LNCaP clone FGC (cell line): Measurements from ENCODE around the gene TBRG4.

Experiments
- DNase-seq: peaks from one replicate; pipeline ENCODE4 v3.0.0-alpha.2; 2011; ENCODE audit warnings: low read depth
- H3K4me3 ChIP-seq: 2 replicates; pipeline ENCODE4 v1.5.1; 2011; ENCODE audit warnings: mild to moderate bottlenecking, low read depth, low read length, control low read depth
- TF ChIP-seq, protein P1 (sequence below): IDR thresholded peaks from 2 replicates; pipeline ENCODE4 v1.5.1; 2012; ENCODE audit warnings: mild to moderate bottlenecking; ENCODE audit not compliant: control insufficient read depth, insufficient read depth; ENCODE audit errors: extremely low read depth

TBRG4 gene

GRCh38 chr7:45073786-45074527 is 37.5 kb downstream of the TBRG4 start:
- H3K4me3 ChIP-seq, result no peak overlapping the region
- DNase-seq, result peak; percentile 79
- TF ChIP-seq, protein P1, sequence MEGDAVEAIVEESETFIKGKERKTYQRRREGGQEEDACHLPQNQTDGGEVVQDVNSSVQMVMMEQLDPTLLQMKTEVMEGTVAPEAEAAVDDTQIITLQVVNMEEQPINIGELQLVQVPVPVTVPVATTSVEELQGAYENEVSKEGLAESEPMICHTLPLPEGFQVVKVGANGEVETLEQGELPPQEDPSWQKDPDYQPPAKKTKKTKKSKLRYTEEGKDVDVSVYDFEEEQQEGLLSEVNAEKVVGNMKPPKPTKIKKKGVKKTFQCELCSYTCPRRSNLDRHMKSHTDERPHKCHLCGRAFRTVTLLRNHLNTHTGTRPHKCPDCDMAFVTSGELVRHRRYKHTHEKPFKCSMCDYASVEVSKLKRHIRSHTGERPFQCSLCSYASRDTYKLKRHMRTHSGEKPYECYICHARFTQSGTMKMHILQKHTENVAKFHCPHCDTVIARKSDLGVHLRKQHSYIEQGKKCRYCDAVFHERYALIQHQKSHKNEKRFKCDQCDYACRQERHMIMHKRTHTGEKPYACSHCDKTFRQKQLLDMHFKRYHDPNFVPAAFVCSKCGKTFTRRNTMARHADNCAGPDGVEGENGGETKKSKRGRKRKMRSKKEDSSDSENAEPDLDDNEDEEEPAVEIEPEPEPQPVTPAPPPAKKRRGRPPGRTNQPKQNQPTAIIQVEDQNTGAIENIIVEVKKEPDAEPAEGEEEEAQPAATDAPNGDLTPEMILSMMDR, result no peak

DNA sequence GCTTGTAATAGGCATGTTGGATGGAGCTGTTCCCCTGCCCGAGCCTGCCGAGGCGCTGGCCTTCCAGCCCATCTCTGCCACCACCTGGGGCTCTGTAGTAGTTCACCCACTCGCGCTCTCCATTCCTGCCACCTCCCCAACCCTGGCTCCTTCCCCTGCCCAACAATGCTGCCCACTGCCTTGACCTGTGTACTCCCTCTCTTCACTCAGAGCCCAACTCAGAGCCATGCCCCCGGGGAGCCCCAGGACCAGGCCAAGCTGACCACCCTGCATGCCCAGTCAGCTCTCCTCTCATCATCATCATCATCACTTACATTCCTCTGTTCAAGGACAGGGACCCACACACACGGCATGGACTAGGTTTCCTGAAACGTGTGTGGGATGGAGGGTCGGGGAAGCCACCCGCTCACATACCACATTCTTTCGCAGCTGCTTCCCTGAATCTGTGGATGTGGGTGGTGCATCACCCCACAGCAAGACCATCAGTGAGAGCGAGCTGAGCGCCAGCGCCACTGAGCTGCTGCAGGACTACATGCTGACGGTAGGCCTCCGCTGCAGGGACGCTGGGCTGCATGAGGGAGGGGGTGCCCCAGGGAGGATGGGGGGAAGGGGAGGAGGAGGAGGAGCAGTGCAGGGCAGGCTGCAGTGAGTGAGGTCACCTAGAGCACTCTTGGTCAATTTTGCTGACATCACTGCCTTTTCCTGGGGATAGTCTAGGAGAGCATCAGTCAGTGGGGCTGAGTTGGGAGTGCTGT is 38.3 kb downstream of the TBRG4 start:
- TF ChIP-seq, protein P1, result no peak
- DNase-seq, result no peak
- H3K4me3 ChIP-seq, result no peak overlapping the region

- DNase-seq, result no peak
- H3K4me3 ChIP-seq, result no peak overlapping the region
- TF ChIP-seq, protein P1, result no peak
Observed at GRCh38 chr7:45072131-45073030, 39.1 kb downstream of the TBRG4 start.

- DNase-seq, result no peak
- TF ChIP-seq, protein P1, result no peak
- H3K4me3 ChIP-seq, result no peak overlapping the region
Observed at GRCh38 chr7:45071528-45071927, 40.0 kb downstream of the TBRG4 start.

GRCh38 chr7:45070254-45070642 is 41.2 kb downstream of the TBRG4 start:
- DNase-seq, result no peak
- TF ChIP-seq, protein P1, result no peak
- H3K4me3 ChIP-seq, result no peak overlapping the region

GRCh38 chr7:45069444-45070253 is 41.8 kb downstream of the TBRG4 start:
- no peak overlapping the region for H3K4me3 ChIP-seq
- TF ChIP-seq, protein P1, result no peak
- DNase-seq, result no peak
